Measurements from ENCODE around the gene TPP1.

GRCh38 chr11:6610591-6610990 is 8.6 kb downstream of the TPP1 start:
- TF ChIP-seq CTCF (conservative IDR thresholded peaks at IDR 0.05; ENCODE audit: low read length) (no peak), EZH2phosphoT487 (IDR thresholded peaks at IDR 0.05; ENCODE audit: borderline replicate concordance) (no peak)

All from Loucy (cell line).